Muscle layer of duodenum (tissue), 2 donors: ENCODE results near the gene ISG20L2.

ENCODE experiments used
- H3K27ac ChIP-seq: one replicate; pipeline ENCODE4 v1.7.0; 2013; ENCODE audit warnings: mild to moderate bottlenecking, low read length
- H3K27me3 ChIP-seq: one replicate; pipeline ENCODE4 v1.7.0; 2013; ENCODE audit warnings: low read depth, mild to moderate bottlenecking, control low read depth, low read length
- H3K36me3 ChIP-seq, 2 donors: one replicate each; pipeline ENCODE4 v1.7.0; 2013; ENCODE audit warnings: low read length in 2 of 2, control low read depth in 1 of 2, mild to moderate bottlenecking in 1 of 2; ENCODE audit not compliant: insufficient read depth in 2 of 2, control insufficient read depth in 1 of 2
- H3K4me1 ChIP-seq, 2 donors: one replicate each; pipeline ENCODE4 v1.7.0; 2013; ENCODE audit warnings: low read length in 2 of 2, mild to moderate bottlenecking in 2 of 2, control low read depth in 1 of 2, moderate library complexity in 1 of 2; ENCODE audit not compliant: insufficient read depth in 2 of 2, control insufficient read depth in 1 of 2
- H3K4me3 ChIP-seq, 2 donors: one replicate each; pipeline ENCODE4 v1.7.0; 2013; ENCODE audit warnings: low read length in 2 of 2, low read depth in 1 of 2, mild to moderate bottlenecking in 1 of 2
- H3K9me3 ChIP-seq, 2 donors: one replicate each; pipeline ENCODE4 v1.7.0; 2013; ENCODE audit warnings: low read length in 2 of 2, control low read depth in 1 of 2, mild to moderate bottlenecking in 1 of 2; ENCODE audit not compliant: control insufficient read depth in 1 of 2
- donor health status: healthy.

The ISG20L2 gene

DNA sequence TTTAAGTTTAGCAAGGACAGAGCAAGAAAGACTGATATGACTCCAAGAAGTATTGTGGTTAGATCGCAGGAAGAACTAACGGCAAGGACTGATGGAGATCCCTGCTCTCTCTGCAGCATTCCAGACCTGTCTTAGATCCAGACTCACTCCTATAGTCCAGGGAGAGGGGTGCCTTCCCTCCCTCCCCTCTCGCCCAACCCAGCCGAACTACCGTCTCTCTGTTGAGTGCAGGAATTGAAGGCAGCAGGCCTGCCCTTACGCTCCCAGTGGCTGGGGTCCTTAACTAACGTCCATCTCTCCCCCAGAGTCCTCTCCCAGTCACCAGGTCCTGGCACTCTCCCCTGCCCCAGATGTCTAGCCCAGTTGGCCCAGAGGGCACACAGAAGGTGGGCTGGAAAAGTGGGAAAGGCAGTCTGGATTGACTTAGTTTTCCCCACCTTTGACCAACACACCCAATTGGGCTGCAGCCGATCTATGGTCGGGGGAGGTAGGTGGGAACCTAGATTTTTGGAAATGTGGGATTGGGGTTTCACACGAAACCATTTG, 24.3 kb downstream of the ISG20L2 start:
- H3K36me3 ChIP-seq = peaks cover 0 to 5% of the 10 kb centered on the region in 2 donors
- H3K4me3 ChIP-seq = peak overlapping the region in 1 of 2 donors; percentile 62
- H3K9me3 ChIP-seq = no peaks in the 10 kb centered on the region
- H3K27ac ChIP-seq = no peak overlapping the region
- peaks cover under 1 to 52% of the 10 kb centered on the region in 2 donors for H3K4me1 ChIP-seq
- peaks cover 22% of the 10 kb centered on the region for H3K27me3 ChIP-seq

DNA sequence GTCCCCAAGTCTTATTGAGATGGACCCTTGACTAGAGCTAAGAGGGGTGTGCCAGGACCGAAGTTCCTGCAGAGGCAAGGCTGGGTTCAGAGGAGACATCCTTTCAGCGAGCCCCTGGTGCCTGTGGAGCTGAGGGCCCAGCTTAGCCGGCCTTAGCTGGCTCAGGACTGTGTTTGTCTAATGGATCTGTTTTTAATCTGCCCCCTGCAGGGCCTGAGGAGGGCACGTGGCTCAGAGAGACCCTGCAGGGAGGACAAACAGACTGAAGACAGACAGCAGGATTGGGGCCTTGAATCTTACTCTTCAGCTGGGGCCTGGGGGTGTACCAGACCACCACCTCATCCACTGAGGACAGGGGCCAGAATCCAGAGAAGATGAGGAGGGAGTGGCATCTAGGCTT, 24.8 kb downstream of the ISG20L2 start:
- H3K9me3 ChIP-seq = no peaks in the 10 kb centered on the region
- peaks cover 0 to 50% of the 10 kb centered on the region in 2 donors for H3K4me1 ChIP-seq
- H3K27ac ChIP-seq = no peak overlapping the region
- peaks cover 22% of the 10 kb centered on the region for H3K27me3 ChIP-seq
- H3K36me3 ChIP-seq = peaks cover 0 to 5% of the 10 kb centered on the region in 2 donors
- H3K4me3 ChIP-seq = no peak overlapping the region

DNA sequence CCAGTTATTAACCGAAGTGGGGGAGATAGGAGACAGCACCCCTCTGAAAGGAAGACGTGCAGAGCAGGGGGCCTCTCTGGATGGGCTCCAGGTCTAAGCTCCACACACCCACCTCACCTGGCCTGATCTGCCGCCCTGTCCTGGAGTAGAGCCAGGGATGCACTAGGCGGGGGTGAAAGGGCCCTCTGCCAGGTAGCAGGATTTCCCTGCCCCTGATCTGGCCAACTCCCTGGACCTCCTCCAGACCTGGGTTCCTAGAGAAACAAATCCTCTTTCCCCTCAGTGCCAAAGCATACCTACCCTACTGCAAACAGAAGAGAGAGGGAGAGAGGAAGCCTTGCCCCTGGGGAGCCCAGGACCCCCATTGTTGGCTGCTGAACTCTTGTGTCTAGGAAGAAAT, 25.2 kb downstream of the ISG20L2 start:
- H3K4me1 ChIP-seq = peaks cover 0 to 49% of the 10 kb centered on the region in 2 donors
- peaks cover 0 to 5% of the 10 kb centered on the region in 2 donors for H3K36me3 ChIP-seq
- peaks cover 22% of the 10 kb centered on the region for H3K27me3 ChIP-seq
- H3K9me3 ChIP-seq = no peaks in the 10 kb centered on the region
- no peak overlapping the region for H3K4me3 ChIP-seq
- no peak overlapping the region for H3K27ac ChIP-seq

DNA sequence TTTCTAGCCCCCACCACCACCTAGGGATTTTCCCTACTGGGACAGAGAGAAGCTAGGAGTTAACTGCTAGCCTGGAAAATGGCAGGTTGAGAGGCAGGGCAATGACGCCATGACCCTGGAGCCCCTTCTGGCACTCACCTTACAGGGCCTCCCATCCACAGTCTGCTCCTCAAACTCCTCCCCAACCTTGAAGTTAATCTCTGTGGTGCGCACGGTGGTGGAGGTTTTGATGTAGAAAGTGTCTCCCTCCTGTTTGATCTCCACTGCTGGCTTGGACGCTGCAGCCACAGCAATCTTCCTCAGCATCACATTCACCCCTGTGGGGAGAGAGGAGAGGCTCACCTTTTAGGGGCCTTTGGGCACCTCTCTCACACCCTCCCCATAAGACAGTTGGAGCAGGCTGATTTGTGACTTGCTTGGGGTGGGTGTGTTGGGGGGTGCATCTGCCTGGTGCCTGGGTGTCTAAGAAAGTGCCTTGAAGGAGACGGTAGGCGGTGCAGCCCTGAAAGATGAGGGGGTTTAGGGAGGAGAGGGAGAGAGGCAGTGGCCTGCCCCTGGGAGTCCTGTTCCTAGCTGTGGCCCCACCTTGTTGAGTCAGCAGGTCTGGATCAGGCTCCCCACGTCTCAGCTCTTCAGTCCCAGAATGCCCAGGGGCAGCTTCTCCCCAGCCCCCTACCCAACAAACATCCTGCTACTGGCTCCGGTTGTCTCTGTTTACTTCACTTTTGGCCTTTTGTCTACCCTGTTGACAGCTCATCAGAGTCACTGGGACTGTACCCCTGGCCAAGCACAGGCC, 27.6 kb downstream of the ISG20L2 start:
- Histone ChIP-seq H3K36me3 (peaks cover 0 to 5% of the 10 kb centered on the region in 2 donors), H3K27me3 (peaks cover 22% of the 10 kb centered on the region), H3K27ac (no peak overlapping the region), H3K4me1 (peaks cover 0 to 26% of the 10 kb centered on the region in 2 donors), H3K4me3 (no peak overlapping the region), H3K9me3 (no peaks in the 10 kb centered on the region)

DNA sequence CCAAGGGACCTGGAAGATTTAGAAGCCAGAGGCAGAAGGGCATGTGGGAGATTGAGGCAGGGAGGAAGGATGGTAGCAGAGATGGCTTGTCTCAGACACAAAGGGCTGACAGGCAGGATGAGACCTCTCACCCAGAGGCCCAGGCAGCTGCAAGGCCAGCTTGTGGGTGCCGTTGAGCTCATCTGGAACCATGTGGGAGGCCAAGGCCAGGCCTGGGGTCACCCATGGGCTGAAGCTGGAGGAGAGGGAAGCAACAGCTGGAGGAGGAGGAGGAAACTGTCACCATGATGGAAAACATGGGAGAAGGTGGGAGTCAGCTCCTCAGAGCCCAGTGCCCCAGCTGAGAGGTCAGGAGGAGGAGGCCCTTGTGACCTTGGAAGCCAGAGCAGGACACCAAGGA, 29.6 kb downstream of the ISG20L2 start:
- Histone ChIP-seq H3K4me3 (no peak overlapping the region), H3K4me1 (peaks cover 0 to 7% of the 10 kb centered on the region in 2 donors), H3K27me3 (peaks cover 10% of the 10 kb centered on the region), H3K36me3 (peaks cover 0 to 5% of the 10 kb centered on the region in 2 donors), H3K27ac (no peak overlapping the region), H3K9me3 (no peaks in the 10 kb centered on the region)

DNA sequence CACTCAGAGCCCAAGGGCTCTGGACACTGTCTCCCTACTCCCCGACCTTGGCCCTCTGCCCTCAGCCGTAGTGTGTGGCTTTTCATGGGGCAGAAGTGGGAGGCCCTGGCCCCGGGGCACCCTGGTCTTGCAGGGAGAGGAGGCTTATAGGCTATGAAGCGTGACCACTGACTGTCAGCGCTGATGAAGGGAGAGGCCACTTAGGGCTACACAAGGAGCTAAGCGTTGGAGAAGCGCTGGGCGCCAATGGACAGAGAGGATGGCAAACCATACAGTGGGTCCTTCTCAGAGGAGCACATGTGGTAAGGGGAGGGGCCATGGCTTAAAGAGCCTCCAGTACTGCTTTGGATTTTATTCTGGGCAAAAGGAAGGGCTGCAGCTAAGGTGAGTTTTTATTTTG, 31.1 kb downstream of the ISG20L2 start:
- H3K27ac ChIP-seq = no peak overlapping the region
- H3K4me3 ChIP-seq = no peak overlapping the region

DNA sequence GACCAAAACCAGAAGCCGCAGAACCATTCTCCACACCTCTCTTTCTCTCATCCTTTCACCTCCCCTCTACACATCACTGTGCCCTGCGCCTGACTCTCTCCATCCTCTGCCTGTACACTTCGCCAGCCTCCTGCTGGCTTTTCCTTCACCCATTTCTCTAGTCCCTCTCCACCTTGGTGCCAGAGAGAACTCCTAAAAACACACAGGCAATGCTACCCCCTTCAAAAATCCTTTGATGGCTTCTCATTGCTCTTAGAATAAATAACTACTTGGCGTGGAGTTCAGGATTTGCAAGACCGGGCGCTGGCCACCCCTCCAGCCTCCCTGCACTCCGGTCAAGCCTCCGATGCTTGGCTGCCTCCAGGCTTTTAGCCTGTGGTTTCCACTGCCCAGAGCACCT, 31.8 kb downstream of the ISG20L2 start:
- H3K4me3 ChIP-seq = no peak overlapping the region
- no peaks in the 10 kb centered on the region for H3K27me3 ChIP-seq
- no peaks in the 10 kb centered on the region for H3K9me3 ChIP-seq
- no peak overlapping the region for H3K27ac ChIP-seq
- H3K4me1 ChIP-seq = peaks cover 0 to 10% of the 10 kb centered on the region in 2 donors
- peaks cover 0 to 5% of the 10 kb centered on the region in 2 donors for H3K36me3 ChIP-seq

More for the DNA sequence above, 31.1 kb downstream of the ISG20L2 start:
- no peaks in the 10 kb centered on the region for H3K9me3 ChIP-seq
- H3K27me3 ChIP-seq = no peaks in the 10 kb centered on the region
- peaks cover 0 to 7% of the 10 kb centered on the region in 2 donors for H3K4me1 ChIP-seq
- H3K36me3 ChIP-seq = peaks cover 0 to 5% of the 10 kb centered on the region in 2 donors

DNA sequence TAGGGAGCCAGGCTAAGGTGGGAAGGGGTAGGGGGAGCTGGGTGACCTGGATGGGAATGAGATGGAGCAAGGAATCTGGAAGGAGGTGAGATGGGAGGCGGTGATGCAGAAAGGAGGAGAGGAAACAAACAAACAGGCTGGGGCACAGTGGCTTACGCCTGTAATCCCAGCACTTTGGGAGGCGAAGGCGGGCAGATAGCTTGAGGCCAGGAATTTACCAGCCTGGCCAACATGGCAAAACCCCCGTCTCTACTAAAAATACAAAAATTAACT, 33.9 kb downstream of the ISG20L2 start:
- Histone ChIP-seq H3K4me3 (no peak overlapping the region), H3K27ac (no peak overlapping the region), H3K36me3 (no peaks in the 10 kb centered on the region), H3K9me3 (no peaks in the 10 kb centered on the region), H3K27me3 (peaks cover 8% of the 10 kb centered on the region), H3K4me1 (peaks cover 0 to 16% of the 10 kb centered on the region in 2 donors)

DNA sequence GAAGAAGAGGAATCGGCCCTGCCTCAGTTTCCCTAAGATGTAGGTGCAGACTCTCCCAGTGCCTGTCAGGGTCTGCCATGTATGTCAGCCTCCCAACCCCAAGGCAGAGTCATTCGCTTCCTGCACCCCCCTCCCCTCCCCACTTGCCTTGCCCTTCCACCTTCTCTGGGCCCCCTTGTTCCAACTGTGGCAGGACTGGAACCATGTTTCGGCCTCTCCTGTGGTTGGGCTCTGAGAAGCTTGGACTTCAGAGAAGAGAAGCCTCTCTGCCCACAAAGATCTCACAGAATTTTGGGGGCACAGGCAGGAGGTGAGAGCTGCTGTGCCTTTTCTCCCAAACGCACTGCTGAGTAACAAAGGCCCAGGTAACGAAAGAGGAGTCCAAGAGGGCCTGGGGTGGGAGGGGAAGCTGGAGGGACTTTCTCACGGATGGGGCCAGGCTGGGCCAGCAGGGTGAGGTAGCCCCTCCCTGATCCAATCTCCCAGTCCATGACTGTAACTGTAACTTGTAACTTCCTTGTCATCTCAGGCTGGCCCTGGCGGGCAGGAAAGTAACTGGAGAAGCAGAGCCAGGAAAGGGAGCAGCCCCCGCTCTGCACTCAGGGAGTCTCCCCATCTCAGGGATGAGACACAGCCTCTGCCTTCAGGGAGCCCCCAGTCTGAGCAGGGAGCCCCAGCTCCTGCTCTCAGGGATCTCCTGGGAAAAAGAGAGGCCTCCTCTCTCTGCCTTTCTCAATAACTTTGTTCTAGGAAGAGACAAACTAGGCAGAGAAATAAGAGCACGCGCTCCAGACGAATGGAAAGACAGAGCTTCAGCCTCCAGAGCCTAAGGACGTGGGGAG, 34.5 kb downstream of the ISG20L2 start:
- H3K4me1 ChIP-seq = peaks cover 0 to 21% of the 10 kb centered on the region in 2 donors
- H3K27me3 ChIP-seq = peaks cover 8% of the 10 kb centered on the region

DNA sequence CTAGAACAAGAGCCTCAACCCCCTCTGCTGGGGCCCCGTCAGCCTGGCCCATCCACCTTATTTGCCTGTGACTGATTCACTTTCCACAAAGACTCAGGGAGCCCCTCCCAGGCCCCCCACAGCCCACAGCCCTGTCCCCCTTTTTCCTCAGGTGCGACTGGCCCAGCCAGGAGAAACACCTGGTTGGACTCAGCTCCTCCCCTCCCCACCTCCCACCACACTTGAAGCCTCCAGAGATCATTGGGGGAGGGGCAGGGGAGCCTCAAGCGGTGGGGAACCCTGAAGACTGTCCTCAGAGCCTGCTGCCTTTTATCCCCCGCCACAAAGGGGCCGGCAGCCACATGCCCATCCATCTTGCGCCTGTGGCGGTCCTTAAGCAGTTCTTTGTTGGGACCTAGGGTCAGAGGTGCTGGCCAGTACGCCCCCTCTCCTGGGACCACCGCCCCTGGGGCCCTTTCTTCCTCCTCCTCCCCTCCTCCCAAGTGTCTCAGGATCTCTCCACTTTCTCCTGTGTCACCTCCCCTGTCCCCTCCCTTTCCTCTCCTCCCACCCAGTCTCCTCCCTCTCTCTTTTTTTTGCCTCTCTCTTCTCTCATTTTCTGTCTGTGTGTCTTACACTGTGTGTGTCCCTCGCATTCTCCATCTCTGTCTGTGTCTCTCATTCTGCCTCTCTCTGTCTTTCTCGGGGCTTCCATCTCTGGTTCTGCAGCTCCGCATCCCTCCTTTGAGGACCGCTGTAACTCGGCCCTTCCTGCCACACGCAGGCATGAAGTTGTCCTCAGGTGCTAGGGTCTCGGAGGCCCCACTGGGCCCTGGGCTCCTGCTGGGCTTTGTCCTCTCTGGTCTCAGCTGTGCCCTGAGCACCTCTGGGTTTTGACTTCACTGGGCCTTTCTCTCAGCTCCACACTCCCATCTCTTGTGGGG, 35.4 kb downstream of the ISG20L2 start:
- Histone ChIP-seq H3K27me3 (peaks cover 8% of the 10 kb centered on the region), H3K27ac (no peak overlapping the region), H3K36me3 (no peaks in the 10 kb centered on the region), H3K4me1 (peaks cover 0 to 22% of the 10 kb centered on the region in 2 donors), H3K4me3 (no peak overlapping the region), H3K9me3 (no peaks in the 10 kb centered on the region)

More for the DNA sequence above, 34.5 kb downstream of the ISG20L2 start:
- Histone ChIP-seq H3K27ac (no peak overlapping the region), H3K4me3 (no peak overlapping the region), H3K36me3 (no peaks in the 10 kb centered on the region), H3K9me3 (no peaks in the 10 kb centered on the region)
